Naive B cell (primary cell): ENCODE results near the gene BAG3. TPM values are rescaled to one million over a fixed set of nuclear protein-coding genes. Genes with fewer than 3 reads are reported as not detected.

Source experiments
- ATAC-seq, 2 donors: fragments of 150-1000 bp; cut with Tn5 transposase; 2 replicates each; pipeline ENCODE4 v1.10.0; 2021; ENCODE audit warnings: low read depth in 2 of 2, mild to moderate bottlenecking in 2 of 2, moderate library complexity in 2 of 2
- DNase-seq: peaks from one replicate; pipeline ENCODE4 v3.0.0; 2022
- H3K27ac Mint-ChIP-seq, 6 donors: one replicate each; pipeline ENCODE4 v1.8.0; 2020 to 2022; ENCODE audit warnings: mild to moderate bottlenecking in 6 of 6, mixed read lengths in 6 of 6, moderate library complexity in 5 of 6, inconsistent platforms in 2 of 6
- H3K27me3 Mint-ChIP-seq, 3 donors: one replicate each; pipeline ENCODE4 v1.8.0; 2021 to 2022; ENCODE audit warnings: mixed read lengths in 3 of 3, mild to moderate bottlenecking in 1 of 3
- H3K36me3 Mint-ChIP-seq, 2 donors: one replicate each; pipeline ENCODE4 v1.8.0; 2020 to 2022; ENCODE audit warnings: mixed read lengths in 2 of 2, inconsistent platforms in 1 of 2, mild to moderate bottlenecking in 1 of 2
- H3K4me1 Mint-ChIP-seq, 3 donors: one replicate each; pipeline ENCODE4 v1.8.0; 2020 to 2022; ENCODE audit warnings: mixed read lengths in 3 of 3, inconsistent platforms in 1 of 3, mild to moderate bottlenecking in 1 of 3, moderate library complexity in 1 of 3
- H3K4me3 Mint-ChIP-seq, 8 donors: one replicate each; pipeline ENCODE4 v1.8.0; 2020 to 2022; ENCODE audit warnings: mild to moderate bottlenecking in 8 of 8, mixed read lengths in 8 of 8, moderate library complexity in 8 of 8, inconsistent platforms in 2 of 8
- H3K9me3 Mint-ChIP-seq, 7 donors: one replicate each; pipeline ENCODE4 v1.8.0; 2020 to 2022; ENCODE audit warnings: mixed read lengths in 7 of 7, mild to moderate bottlenecking in 5 of 7, inconsistent platforms in 2 of 7, moderate library complexity in 1 of 7
- polyA plus RNA-seq, 6 donors: library from polyadenylated mRNA; unstranded; fragments of 300-500 nt; fragmentation: Illumina TruSeq; gene quantifications; one replicate each; pipeline ENCODE4 v1.2.3, GENCODE V29; 2021; ENCODE audit warnings: low read depth in 6 of 6

BAG3 gene
- polyA plus RNA-seq, 6 donors from 2014 or later, result 0.41 to 1.2 (median 0.89) TPM; not detected in 1

DNA sequence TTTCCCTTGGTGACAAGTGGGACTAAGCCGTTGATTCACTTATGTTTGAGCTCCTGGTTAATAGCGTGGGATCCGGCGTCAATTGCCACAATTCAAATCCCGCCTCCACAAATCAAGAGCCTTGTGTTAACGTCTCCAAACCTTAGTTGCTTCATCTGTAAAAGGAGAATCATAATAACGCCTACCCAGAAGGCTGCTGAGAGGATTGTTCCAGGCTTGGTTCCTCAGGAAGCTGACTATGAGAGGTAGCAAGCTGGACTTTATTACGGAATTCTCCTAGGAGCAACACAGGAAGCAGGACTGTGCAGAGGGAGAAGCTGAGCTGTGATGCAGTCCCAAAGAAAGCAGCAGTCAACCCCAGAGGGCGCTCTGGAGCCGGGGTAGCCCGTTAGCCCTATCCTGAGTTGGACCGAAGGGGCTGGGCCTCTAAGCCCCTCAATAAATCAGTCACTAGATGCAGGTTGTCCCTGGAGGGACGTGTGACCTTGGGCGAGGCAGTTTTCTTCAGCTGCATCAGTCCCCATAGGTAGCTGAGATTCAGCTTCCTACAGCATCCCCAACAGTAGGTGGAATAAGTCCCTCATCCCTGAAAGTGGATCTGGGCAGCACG, 6.9 kb upstream of the BAG3 start:
- H3K27me3 Mint-ChIP-seq, result peaks cover 5 to 23% (median 9%) of the 10 kb centered on the region in 3 donors
- H3K9me3 Mint-ChIP-seq, result peaks cover 0 to 7% (median 2%) of the 10 kb centered on the region in 7 donors
- H3K4me1 Mint-ChIP-seq, result no peaks in the 10 kb centered on the region
- no peak for ATAC-seq
- no peak overlapping the region for H3K27ac Mint-ChIP-seq
- H3K4me3 Mint-ChIP-seq, result no peak overlapping the region
- no peak for DNase-seq
- H3K36me3 Mint-ChIP-seq, result no peaks in the 10 kb centered on the region

DNA sequence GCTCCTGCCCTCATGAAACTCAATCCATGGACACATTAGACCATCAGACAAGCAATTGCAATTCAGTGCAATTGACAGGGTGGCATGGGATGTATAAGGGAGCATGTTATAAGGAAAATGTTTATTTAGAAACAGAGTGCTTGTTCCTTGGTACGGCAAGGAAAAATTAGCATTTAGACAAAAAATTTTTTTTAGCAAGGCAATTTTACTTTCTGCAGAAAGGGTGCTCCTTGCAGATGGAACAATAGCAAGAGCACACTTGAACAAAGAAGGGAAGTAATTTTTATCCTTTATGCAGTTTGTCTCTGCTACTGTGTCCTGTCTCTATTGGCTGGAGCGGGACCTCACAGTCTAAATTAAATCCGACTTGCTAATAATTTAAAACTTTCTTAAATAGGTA, 6.2 kb upstream of the BAG3 start:
- no peak for ATAC-seq
- Mint-ChIP-seq H3K27me3 (peaks cover 5 to 23% (median 9%) of the 10 kb centered on the region in 3 donors), H3K4me1 (no peaks in the 10 kb centered on the region), H3K4me3 (no peak overlapping the region), H3K36me3 (no peaks in the 10 kb centered on the region), H3K9me3 (peaks cover 0 to 7% (median 2%) of the 10 kb centered on the region in 7 donors), H3K27ac (peak overlapping the region in 1 of 6 donors; percentile 18)
- DNase-seq, result no peak

DNA sequence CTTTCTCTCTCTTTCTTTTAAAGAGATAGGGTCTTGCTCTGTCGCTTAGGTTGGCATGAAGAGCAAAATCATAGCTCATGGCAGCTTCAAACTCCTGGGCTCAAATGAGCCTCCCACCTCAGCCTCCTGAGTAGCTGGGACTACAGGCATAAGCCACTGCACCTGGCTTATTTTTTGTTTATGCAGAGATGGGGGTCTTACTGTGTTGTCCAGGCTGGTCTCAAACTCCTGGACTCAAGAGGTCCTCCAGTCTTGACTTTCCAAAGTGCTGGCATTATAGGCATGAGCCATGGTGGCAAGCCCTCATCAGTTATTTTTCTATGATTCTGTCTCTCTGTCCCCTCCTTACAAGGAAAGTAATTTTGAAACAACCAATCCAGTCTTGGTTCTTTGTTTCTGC, 1.1 kb upstream of the BAG3 start:
- peaks cover 4 to 20% (median 8%) of the 10 kb centered on the region in 3 donors for H3K27me3 Mint-ChIP-seq
- H3K27ac Mint-ChIP-seq, result peak overlapping the region in 1 of 6 donors; percentile 95
- peaks cover 0 to 9% (median 7%) of the 10 kb centered on the region in 3 donors for H3K4me1 Mint-ChIP-seq
- DNase-seq (no peak), ATAC-seq (no peak)
- H3K36me3 Mint-ChIP-seq, result no peaks in the 10 kb centered on the region
- peak overlapping the region; percentile 92 to 99 (median 96) for H3K4me3 Mint-ChIP-seq
- H3K9me3 Mint-ChIP-seq, result peaks cover 0 to 5% (median 2%) of the 10 kb centered on the region in 7 donors

DNA sequence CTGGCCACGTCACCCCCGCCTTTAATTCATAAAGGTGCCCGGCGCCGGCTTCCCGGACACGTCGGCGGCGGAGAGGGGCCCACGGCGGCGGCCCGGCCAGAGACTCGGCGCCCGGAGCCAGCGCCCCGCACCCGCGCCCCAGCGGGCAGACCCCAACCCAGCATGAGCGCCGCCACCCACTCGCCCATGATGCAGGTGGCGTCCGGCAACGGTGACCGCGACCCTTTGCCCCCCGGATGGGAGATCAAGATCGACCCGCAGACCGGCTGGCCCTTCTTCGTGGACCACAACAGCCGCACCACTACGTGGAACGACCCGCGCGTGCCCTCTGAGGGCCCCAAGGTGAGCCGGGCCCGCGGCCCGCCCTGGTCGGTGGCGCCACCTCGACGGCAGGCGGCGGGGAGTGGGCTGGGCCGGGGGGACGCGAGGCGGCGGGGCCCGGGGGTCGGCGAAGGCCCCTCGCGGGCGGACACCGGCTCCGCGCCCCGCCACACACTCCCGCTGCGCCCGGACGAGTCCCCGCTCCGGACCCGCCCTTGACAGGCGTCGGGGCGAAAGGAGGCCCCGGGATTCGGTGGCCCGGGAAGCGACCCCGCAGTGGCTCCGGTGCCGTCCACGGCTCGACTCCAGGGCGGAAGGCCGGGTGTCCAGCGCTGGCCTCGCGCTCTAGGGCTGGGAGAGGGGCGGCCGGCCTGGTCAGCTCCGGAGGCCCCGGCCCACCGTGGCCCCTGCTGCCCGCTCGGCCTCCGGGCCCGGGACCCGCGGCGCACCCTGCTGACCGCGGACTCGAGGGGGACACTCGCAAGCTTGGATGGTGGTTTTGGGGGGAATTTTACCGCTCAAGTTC, 557 bp downstream of the BAG3 start:
- Mint-ChIP-seq H3K4me3 (peak overlapping the region; percentile 83 to 95 (median 92)), H3K4me1 (peaks cover 0 to 9% (median 7%) of the 10 kb centered on the region in 3 donors), H3K27me3 (peaks cover 7 to 18% (median 13%) of the 10 kb centered on the region in 3 donors), H3K27ac (peak overlapping the region in 5 of 6 donors; percentile 38 to 88 (median 81)), H3K9me3 (no peaks in the 10 kb centered on the region), H3K36me3 (no peaks in the 10 kb centered on the region)
- DNase-seq, result no peak
- ATAC-seq, result peak; percentile 29 to 38

DNA sequence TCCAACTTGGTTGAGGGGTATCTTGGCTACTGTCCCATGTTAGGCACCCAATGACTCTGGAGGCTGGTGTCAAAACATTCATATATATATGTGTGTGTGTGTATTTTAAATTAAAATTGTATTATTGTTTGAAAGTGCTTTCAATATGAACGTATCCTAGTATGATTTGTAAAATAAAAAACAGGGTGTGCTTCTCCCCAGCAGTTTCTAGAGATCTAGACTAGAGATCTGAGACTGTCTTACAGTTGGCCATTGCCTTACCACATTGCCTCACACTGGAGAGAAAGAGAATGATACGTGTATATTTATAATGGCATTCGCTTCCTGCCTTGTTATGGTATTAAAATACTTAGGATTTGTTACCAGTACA, 1.2 kb downstream of the BAG3 start:
- DNase-seq, result no peak
- Mint-ChIP-seq H3K36me3 (no peaks in the 10 kb centered on the region), H3K27me3 (peaks cover 7 to 18% (median 13%) of the 10 kb centered on the region in 3 donors), H3K4me1 (peaks cover 0 to 9% (median 7%) of the 10 kb centered on the region in 3 donors), H3K9me3 (no peaks in the 10 kb centered on the region), H3K27ac (peak overlapping the region in 5 of 6 donors; percentile 41 to 88 (median 62)), H3K4me3 (peak overlapping the region; percentile 74 to 93 (median 89))
- ATAC-seq, result peak; percentile 39 to 48

DNA sequence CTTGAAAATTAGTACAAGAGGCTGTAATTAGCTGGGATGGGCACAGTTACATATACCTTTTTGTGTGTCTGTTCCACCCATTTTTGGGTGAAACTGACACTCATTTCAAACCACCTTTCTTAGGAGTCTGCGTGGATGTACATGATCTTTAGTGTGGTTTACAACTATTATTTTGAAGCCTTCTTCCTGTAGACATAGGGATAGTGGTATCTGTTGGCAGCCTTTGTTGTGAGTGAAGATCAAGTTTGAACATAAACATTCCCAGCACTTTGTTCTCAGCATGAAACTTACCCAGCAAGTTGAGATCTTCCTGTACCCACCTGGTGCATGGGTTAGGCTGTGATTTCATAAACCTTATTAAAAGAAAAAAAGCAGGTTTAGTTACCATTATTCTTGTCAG, 2.0 kb downstream of the BAG3 start:
- Mint-ChIP-seq H3K4me3 (peak overlapping the region in 3 of 8 donors; percentile 6 to 89 (median 35)), H3K36me3 (no peaks in the 10 kb centered on the region), H3K27me3 (peaks cover 7 to 18% (median 13%) of the 10 kb centered on the region in 3 donors), H3K27ac (no peak overlapping the region), H3K9me3 (no peaks in the 10 kb centered on the region), H3K4me1 (peaks cover 0 to 9% (median 7%) of the 10 kb centered on the region in 3 donors)
- no peak for ATAC-seq
- no peak for DNase-seq

DNA sequence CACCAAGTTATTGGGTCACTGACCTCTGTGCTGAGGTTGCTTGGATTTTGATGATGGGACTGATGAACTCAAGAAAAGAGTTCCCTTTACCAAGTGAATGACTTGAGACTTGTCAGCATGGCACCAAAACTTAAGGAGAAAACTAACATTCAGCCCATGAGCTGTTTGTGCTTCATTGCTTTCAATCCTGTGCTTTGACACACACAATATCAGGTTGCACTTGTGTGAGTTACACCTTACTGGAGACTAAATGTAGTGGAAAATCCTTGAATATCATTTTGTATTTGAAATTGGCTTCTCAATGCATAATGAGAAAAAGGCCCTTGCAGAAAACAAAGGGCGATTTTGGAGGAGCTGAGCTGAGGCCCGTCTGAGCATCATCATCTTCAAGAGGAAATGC, 2.7 kb downstream of the BAG3 start:
- H3K4me3 Mint-ChIP-seq, result peak overlapping the region in 1 of 8 donors; percentile 89
- no peak overlapping the region for H3K27ac Mint-ChIP-seq
- ATAC-seq, result no peak
- H3K4me1 Mint-ChIP-seq, result peaks cover 0 to 9% (median 7%) of the 10 kb centered on the region in 3 donors
- no peaks in the 10 kb centered on the region for H3K9me3 Mint-ChIP-seq
- no peaks in the 10 kb centered on the region for H3K36me3 Mint-ChIP-seq
- no peak for DNase-seq
- H3K27me3 Mint-ChIP-seq, result peaks cover 7 to 18% (median 13%) of the 10 kb centered on the region in 3 donors

DNA sequence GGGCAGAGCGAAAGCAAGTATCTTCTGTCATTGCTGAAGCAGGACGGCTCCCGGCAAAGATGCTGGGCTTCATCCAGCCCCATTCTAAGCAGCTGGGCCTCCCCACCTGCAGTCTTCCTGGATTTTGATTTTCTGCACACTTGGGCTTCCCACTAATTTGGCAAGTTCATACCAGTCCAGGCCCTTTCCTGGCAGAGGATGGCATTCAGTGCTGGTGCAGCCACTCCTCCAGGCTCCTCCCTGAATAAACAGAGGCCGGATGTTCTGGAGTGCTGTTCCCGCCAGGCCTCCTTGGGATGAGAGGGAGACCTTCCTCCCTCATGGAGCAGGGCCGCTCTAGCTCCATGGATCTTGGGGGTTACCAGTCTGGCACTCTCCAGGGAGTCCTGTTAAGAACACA, 3.4 kb downstream of the BAG3 start:
- Mint-ChIP-seq H3K36me3 (no peaks in the 10 kb centered on the region), H3K4me3 (peak overlapping the region in 2 of 8 donors; percentile 44 to 45), H3K4me1 (peaks cover 0 to 9% (median 7%) of the 10 kb centered on the region in 3 donors), H3K27me3 (peaks cover 7 to 18% (median 11%) of the 10 kb centered on the region in 3 donors), H3K27ac (peak overlapping the region in 1 of 6 donors; percentile 78), H3K9me3 (no peaks in the 10 kb centered on the region)
- ATAC-seq, result no peak
- DNase-seq, result no peak

DNA sequence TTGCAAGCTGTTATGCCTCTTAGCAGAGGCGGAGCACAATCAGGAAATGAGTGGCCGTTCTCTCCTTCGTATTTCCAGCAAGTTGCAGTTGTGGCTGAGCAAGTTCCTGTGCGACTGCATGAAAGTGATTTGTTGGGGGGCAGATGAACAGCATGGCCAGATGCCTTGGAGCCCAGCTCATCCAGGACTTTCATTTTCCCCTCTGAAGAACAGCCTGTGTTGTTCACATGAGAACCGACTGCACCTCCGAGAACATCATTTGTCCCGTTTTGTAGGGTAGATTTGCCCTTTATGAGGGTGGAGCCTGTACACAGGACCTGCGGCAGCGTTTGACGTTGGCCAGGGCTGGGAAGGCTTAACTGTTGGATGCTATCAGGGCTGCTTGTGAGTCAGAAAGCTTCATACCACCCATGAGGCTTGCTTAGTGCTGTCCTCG, 4.4 kb downstream of the BAG3 start:
- H3K36me3 Mint-ChIP-seq, result no peaks in the 10 kb centered on the region
- ATAC-seq (no peak), DNase-seq (no peak)
- H3K4me3 Mint-ChIP-seq, result no peak overlapping the region
- no peaks in the 10 kb centered on the region for H3K9me3 Mint-ChIP-seq
- peaks cover 7 to 18% (median 8%) of the 10 kb centered on the region in 3 donors for H3K27me3 Mint-ChIP-seq
- H3K27ac Mint-ChIP-seq, result no peak overlapping the region
- H3K4me1 Mint-ChIP-seq, result peaks cover 0 to 5% (median 3%) of the 10 kb centered on the region in 3 donors

DNA sequence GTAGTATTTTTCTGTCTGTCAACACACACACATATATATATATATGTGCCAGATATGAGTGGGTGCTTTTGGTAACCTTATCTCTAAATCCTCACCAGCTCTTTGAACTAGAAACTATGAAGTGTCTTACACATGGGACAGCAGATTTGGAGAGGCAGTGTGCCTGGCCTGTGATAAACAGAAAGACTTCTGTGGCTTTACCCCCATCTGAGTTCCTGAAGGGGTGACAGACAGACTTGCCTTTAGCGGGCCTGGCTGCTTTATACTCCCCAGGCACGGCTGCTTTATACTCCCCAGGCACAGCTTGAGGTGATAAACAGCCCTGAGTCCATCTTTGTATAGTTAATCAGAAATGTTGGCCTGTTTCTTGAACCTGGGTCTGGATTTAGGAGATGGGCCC, 5.6 kb downstream of the BAG3 start:
- H3K4me1 Mint-ChIP-seq, result peaks cover 0 to 5% (median 0%) of the 10 kb centered on the region in 3 donors
- no peak overlapping the region for H3K27ac Mint-ChIP-seq
- no peak overlapping the region for H3K4me3 Mint-ChIP-seq
- no peaks in the 10 kb centered on the region for H3K9me3 Mint-ChIP-seq
- DNase-seq (no peak), ATAC-seq (no peak)
- no peaks in the 10 kb centered on the region for H3K36me3 Mint-ChIP-seq
- H3K27me3 Mint-ChIP-seq, result peaks cover 7 to 18% (median 8%) of the 10 kb centered on the region in 3 donors

DNA sequence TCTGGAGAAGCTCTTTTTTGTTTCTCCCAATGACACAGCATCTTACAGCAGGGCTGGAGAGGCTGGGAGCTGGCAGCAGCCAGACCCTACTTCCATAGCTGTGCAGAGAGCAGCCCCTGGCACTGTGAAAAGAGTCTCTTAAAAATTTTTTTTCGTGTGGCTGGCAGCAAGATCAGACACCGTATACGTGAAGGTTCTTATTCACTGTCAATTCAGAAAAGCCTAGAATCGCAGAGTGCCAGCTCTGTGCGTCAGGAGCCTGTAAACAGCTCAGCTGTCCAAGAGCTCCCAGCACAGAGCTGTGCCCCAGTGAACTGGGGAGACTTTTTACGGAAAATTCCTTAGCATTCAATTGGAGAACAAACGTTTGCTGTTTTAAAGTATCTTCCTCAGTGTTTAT, 6.5 kb downstream of the BAG3 start:
- Mint-ChIP-seq H3K4me3 (no peak overlapping the region), H3K27ac (no peak overlapping the region), H3K4me1 (no peaks in the 10 kb centered on the region), H3K9me3 (no peaks in the 10 kb centered on the region), H3K27me3 (peaks cover 4 to 14% (median 7%) of the 10 kb centered on the region in 3 donors), H3K36me3 (no peaks in the 10 kb centered on the region)
- ATAC-seq, result no peak
- DNase-seq, result no peak

DNA sequence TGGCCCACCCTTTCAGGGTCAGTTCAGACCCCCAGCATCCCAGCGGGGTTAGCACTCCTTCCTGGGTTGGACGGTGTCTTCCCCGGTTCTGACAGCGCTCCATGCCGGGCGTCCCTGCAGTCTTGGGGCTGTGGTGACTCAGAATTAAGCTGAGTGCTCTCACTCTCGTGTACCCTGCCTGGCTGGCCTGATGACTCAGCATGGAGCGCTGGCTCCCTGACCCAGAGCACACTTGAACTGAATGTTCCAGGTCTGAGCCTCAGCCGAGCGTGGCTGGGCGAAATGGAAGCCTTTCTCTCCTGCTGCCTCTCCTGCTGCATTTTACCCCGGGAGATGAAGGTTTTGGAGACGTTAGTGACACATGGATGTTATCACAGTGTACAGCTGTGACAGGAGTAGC, 7.1 kb downstream of the BAG3 start:
- Mint-ChIP-seq H3K27ac (no peak overlapping the region), H3K9me3 (no peaks in the 10 kb centered on the region), H3K27me3 (peaks cover 4 to 14% (median 7%) of the 10 kb centered on the region in 3 donors), H3K4me3 (no peak overlapping the region), H3K36me3 (no peaks in the 10 kb centered on the region), H3K4me1 (no peaks in the 10 kb centered on the region)
- DNase-seq (no peak), ATAC-seq (no peak)

DNA sequence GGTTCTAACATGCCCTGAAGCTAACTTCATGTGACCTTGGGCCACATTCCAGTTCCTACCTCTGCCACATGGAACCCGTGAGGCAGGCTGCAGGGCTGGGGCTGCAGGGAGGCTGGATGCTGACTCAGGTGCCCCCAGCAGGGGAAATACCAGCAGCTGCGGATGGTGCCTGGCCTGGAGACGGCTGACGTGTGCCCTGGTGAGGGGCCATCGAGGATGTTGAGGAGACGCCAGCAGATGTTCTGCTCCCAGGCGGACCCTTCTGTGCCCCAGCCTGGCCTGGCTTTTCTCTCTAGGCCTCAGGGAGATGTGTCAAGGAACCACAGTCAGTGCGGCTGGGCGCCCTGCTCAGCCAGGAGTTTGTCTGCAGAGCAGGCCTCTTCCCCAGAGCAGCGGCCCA, 8.8 kb downstream of the BAG3 start:
- ATAC-seq, result no peak

More for the DNA sequence above, 8.8 kb downstream of the BAG3 start:
- no peak for DNase-seq
- Mint-ChIP-seq H3K27me3 (peaks cover 4 to 6% (median 4%) of the 10 kb centered on the region in 3 donors), H3K4me3 (no peak overlapping the region), H3K27ac (no peak overlapping the region), H3K9me3 (no peaks in the 10 kb centered on the region), H3K4me1 (peaks cover 0 to 3% (median 0%) of the 10 kb centered on the region in 3 donors), H3K36me3 (no peaks in the 10 kb centered on the region)
